HL-60 (cell line): ENCODE measurements around the gene SCNN1G.
A peak's percentile ranks its signal among the peaks of the same experiment; 100 is the strongest.

Experiments used
- DNase-seq, 2 experiments: peaks; one replicate each; pipeline ENCODE4 v3.0.0-alpha.2; 2010 to 2020; ENCODE audit warnings: low read depth in 1 of 2, low spot score in 1 of 2
- H3K27ac ChIP-seq: fragments of 250-450 bp; sonication (Bioruptor Pico); replicated peaks from 2 replicates; pipeline ENCODE4 v1.5.1; 2020; ENCODE audit warnings: mild to moderate bottlenecking, moderate library complexity
- H3K27me3 ChIP-seq: fragments of 250-450 bp; sonication (Bioruptor Pico); 2 replicates; pipeline ENCODE4 v1.5.1; 2021; ENCODE audit warnings: mild to moderate bottlenecking, moderate library complexity; ENCODE audit not compliant: insufficient read depth, poor library complexity, severe bottlenecking
- H3K4me3 ChIP-seq: replicated peaks from 2 replicates; pipeline ENCODE4 v1.5.1; 2011; ENCODE audit warnings: mild to moderate bottlenecking, control low read depth, low read length; ENCODE audit not compliant: insufficient read depth
- CTCF ChIP-seq: IDR thresholded peaks from one replicate; pipeline ENCODE4 v1.5.1; 2011; ENCODE audit warnings: low read length, control low read depth, inconsistent platforms; ENCODE audit not compliant: insufficient read depth
- GABPA ChIP-seq: IDR thresholded peaks from 2 replicates; pipeline ENCODE4 v1.6.1; 2012; ENCODE audit warnings: low read depth
- POLR2AphosphoS5 ChIP-seq: IDR thresholded peaks from 2 replicates; pipeline ENCODE4 v1.6.1; 2012; ENCODE audit warnings: low read depth
- REST ChIP-seq: IDR thresholded peaks from 2 replicates; pipeline ENCODE4 v1.6.1; 2012; ENCODE audit warnings: low read depth; ENCODE audit not compliant: insufficient replicate concordance
- SPI1 ChIP-seq: IDR thresholded peaks from 2 replicates; pipeline ENCODE4 v1.6.1; 2012; ENCODE audit warnings: low read depth, mild to moderate bottlenecking, borderline replicate concordance
- long read RNA-seq: library from polyadenylated mRNA; unstranded; transcript quantifications from one replicate; pipeline ENCODE4 v2.0.0, GENCODE V29; 2020

The SCNN1G gene
- long read RNA-seq, result 0 reads

GRCh38 chr16:23182679-23183542 lies at the start of gene SCNN1G:
Gene SCNN1G (plus strand): TSS chr16:23182745. CDS start chr16:23186272, 3,527 bp downstream.
- Histone ChIP-seq H3K27ac (no peak within 1 kb of the TSS), H3K4me3 (peak within 1 kb of the TSS; percentile 15), H3K27me3 (peaks cover 32% of the 10 kb centered on the region)
- DNase-seq, result no peak
- no peak for TF ChIP-seq SPI1
- no peak for TF ChIP-seq CTCF
- TF ChIP-seq REST, result no peak
- TF ChIP-seq GABPA, result no peak
- TF ChIP-seq POLR2AphosphoS5, result no peak

- H3K27ac ChIP-seq, result no peak overlapping the region
- H3K4me3 ChIP-seq, result no peak overlapping the region
- no peaks in the 10 kb centered on the region for H3K27me3 ChIP-seq
- no peak for TF ChIP-seq SPI1
- TF ChIP-seq CTCF, result no peak
- TF ChIP-seq GABPA, result no peak
- no peak for TF ChIP-seq POLR2AphosphoS5
- no peak for TF ChIP-seq REST
- DNase-seq, result no peak
Measured at GRCh38 chr16:23132775-23133463, 49.6 kb upstream of the SCNN1G start.

GRCh38 chr16:23134274-23134673 lies 48.3 kb upstream of the SCNN1G start:
- no peak overlapping the region for H3K4me3 ChIP-seq
- no peak for DNase-seq
- no peak overlapping the region for H3K27ac ChIP-seq
- no peaks in the 10 kb centered on the region for H3K27me3 ChIP-seq
- TF ChIP-seq GABPA (no peak), SPI1 (no peak), POLR2AphosphoS5 (no peak), REST (no peak), CTCF (no peak)
